Fibroblast of skin of abdomen (primary cell): ENCODE results near the gene RFX7.

Experiments
- DNase-seq: peaks from one replicate; pipeline ENCODE4 v3.0.0-alpha.2; 2013

RFX7 gene

GRCh38 chr15:56042498-56042897, 201.2 kb downstream of the RFX7 start:
- no peak for DNase-seq

DNA sequence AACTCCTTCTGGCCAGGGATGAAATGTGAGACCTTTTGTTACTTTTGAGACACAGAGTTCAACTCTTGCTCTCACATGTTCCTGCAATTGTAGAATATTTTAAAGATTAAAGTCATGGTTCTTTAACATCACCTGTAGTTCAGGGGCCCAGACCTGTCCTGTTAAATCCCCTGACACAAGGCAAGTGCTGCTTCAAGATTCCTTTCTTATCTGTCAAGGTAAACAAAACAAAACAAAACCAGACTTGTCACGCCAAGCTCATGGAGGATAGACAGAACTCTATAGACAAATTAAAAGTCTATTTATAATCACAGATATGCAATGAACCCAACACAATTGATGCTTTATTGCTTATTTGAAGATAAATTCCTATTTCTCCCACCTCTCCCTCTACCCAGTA, 201.6 kb downstream of the RFX7 start:
- DNase-seq, result no peak

- DNase-seq, result peak; percentile 97
Observed at GRCh38 chr15:56040081-56041035, 203.3 kb downstream of the RFX7 start.

DNA sequence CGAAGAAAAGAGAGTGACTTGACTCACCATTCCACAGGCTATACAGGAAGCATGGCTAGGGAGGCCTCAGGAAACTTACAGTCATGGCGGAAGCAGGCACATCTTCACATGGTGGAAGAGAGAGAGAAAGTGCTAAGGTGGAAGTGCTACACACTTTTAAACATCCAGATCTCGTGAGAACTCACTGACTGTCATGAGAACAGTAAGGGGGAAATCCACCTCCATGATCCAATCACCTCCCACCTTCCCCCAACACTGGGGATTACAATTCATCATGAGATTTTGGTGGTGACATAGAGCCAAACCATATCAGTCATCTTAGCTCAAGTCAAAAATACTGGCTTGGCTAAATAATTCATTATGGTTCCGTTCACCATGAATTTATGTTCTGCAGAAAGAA, 205.0 kb downstream of the RFX7 start:
- no peak for DNase-seq

GRCh38 chr15:56038015-56038414, 205.7 kb downstream of the RFX7 start:
- DNase-seq, result peak; percentile 74
